Endothelial cell of umbilical vein (primary cell): Measurements from ENCODE around the gene ABHD5.

ENCODE experiments used
- CTCF ChIP-seq, 2 donors: IDR thresholded peaks; 1 replicate in 1 of 2; 2 replicates in 1 of 2; pipeline ENCODE4 v1.5.1; 2011; ENCODE audit warnings: low read length in 2 of 2, mild to moderate bottlenecking in 2 of 2, moderate library complexity in 2 of 2, control low read depth in 1 of 2, inconsistent platforms in 1 of 2, low read depth in 1 of 2; ENCODE audit not compliant: insufficient read depth in 1 of 2; ENCODE audit errors: extremely low read depth in 1 of 2
- EZH2 ChIP-seq: IDR thresholded peaks from 2 replicates; pipeline ENCODE4 v1.6.1; 2012; ENCODE audit warnings: borderline replicate concordance, low read depth, mild to moderate bottlenecking, moderate library complexity, low read length, inconsistent platforms; ENCODE audit not compliant: severe bottlenecking
- POLR2A ChIP-seq: IDR thresholded peaks from 2 replicates; pipeline ENCODE4 v1.6.1; 2012; ENCODE audit warnings: low read depth, mild to moderate bottlenecking, control low read depth, low read length

GRCh38 chr3:43723121-43723734, 32.5 kb downstream of the ABHD5 start:
- TF ChIP-seq CTCF (IDR thresholded peaks at IDR 0.05; ENCODE audit: extremely low read depth in 1 of 2, insufficient read depth in 1 of 2, low read depth in 1 of 2, low read length in 2 of 2): no peak
- TF ChIP-seq POLR2A: no peak
- no peak for TF ChIP-seq EZH2
